ENCODE results near the gene IRS1. TPM values are rescaled to one million over a fixed set of nuclear protein-coding genes. Genes with fewer than 3 reads are reported as not detected.

The IRS1 gene
- total RNA-seq, 1 donor from 2014 or later: 11.3 TPM

DNA sequence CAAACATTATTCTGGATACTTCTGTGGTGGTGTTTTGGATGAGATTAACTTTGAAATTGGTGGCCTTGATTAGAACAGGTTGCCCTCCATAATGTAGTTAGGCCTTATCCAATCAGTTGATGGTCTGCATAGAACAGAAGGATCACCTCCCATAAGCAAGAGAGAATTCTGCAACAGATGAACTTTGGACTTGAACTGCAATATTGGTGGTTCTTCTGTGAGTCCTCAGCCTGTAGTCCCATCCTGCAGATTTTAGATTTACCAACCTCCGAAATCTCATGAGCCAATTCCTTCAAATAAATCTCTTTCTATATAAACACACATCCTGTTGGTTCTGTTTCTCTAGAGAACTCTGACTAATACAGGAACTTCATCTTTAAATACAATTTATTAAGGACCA is 81.9 kb downstream of the IRS1 start:
- H3K27me3 ChIP-seq (ENCODE audit: low read depth): no peaks in the 10 kb centered on the region
- H3K27ac ChIP-seq: no peak overlapping the region
- intact Hi-C loops (cut with DNase I): no loop called here
- no peak for ATAC-seq
- no peak for TF ChIP-seq CTCF (IDR thresholded peaks at IDR 0.05)
- H3K4me3 ChIP-seq: no peak overlapping the region
- DNase-seq: no peak
- no peaks in the 10 kb centered on the region for H3K9me3 ChIP-seq
- no peaks in the 10 kb centered on the region for H3K36me3 ChIP-seq
- H3K4me1 ChIP-seq: no peaks in the 10 kb centered on the region

- intact Hi-C loops (cut with DNase I): no loop called here
- no peaks in the 10 kb centered on the region for H3K36me3 ChIP-seq
- TF ChIP-seq CTCF (IDR thresholded peaks at IDR 0.05): no peak
- H3K9me3 ChIP-seq: no peaks in the 10 kb centered on the region
- H3K27me3 ChIP-seq (ENCODE audit: low read depth): no peaks in the 10 kb centered on the region
- no peak overlapping the region for H3K27ac ChIP-seq
- DNase-seq (no peak), ATAC-seq (no peak)
- H3K4me1 ChIP-seq: no peaks in the 10 kb centered on the region
- H3K4me3 ChIP-seq: no peak overlapping the region
These were observed 83.5 kb downstream of the IRS1 start for GRCh38 chr2:226716126-226716525.

DNA sequence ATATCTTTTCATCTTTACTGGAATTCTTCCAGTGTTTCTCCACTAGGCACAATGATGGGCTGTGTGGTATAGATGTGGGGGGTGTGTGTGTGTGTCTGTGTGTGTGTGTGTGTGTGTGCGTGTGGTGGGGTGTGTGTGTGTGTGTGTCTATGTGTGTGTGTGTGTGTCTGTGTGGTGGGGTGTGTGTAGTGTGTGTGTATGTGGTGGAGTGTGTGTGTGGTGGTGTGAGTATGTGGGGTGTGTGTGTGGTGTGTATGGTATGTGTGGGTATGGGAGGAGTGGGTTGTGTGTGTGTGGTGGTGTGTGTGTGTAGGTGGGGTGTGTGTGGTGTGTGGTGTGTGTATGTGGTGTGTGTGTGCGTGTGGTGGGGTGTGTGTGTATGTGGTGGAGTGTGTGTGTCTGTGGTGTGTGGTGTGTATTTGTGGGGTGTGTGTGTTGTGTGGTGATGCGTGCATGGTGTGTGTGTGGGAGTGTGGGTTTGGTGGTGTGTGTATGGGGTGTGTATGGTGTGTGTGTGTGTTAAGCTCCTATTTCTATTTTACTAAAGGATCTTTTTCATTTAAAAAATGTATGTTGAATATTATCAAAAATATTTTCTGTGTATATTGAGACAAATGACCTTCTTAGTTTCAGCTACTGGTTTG is 84.2 kb downstream of the IRS1 start:
- Histone ChIP-seq H3K4me1 (no peaks in the 10 kb centered on the region), H3K4me3 (no peak overlapping the region), H3K27me3 (ENCODE audit: low read depth) (no peaks in the 10 kb centered on the region), H3K27ac (no peak overlapping the region), H3K36me3 (no peaks in the 10 kb centered on the region), H3K9me3 (no peaks in the 10 kb centered on the region)
- peak in 1 of 2 donors; percentile 35 for ATAC-seq
- no peak for DNase-seq
- no peak for TF ChIP-seq CTCF (IDR thresholded peaks at IDR 0.05)
- intact Hi-C loops (cut with DNase I): no loop called here

- no peak overlapping the region for H3K27ac ChIP-seq
- H3K4me3 ChIP-seq: no peak overlapping the region
- ATAC-seq (no peak), DNase-seq (no peak)
- no peaks in the 10 kb centered on the region for H3K27me3 ChIP-seq (ENCODE audit: low read depth)
- TF ChIP-seq CTCF (IDR thresholded peaks at IDR 0.05): no peak
- H3K9me3 ChIP-seq: no peaks in the 10 kb centered on the region
- H3K36me3 ChIP-seq: no peaks in the 10 kb centered on the region
- no peaks in the 10 kb centered on the region for H3K4me1 ChIP-seq
- intact Hi-C loops (cut with DNase I): no loop called here
These were observed 86.7 kb downstream of the IRS1 start for GRCh38 chr2:226712941-226713340.

- Histone ChIP-seq H3K4me3 (no peak overlapping the region), H3K36me3 (no peaks in the 10 kb centered on the region), H3K4me1 (no peaks in the 10 kb centered on the region), H3K27ac (no peak overlapping the region), H3K27me3 (ENCODE audit: low read depth) (no peaks in the 10 kb centered on the region), H3K9me3 (no peaks in the 10 kb centered on the region)
- no peak for DNase-seq
- intact Hi-C loops (cut with DNase I): no loop called here
- TF ChIP-seq CTCF (IDR thresholded peaks at IDR 0.05): no peak
- no peak for ATAC-seq
These were observed 87.9 kb downstream of the IRS1 start for GRCh38 chr2:226711606-226712296.
